ENCODE results near the gene SKP2. TPM values are rescaled to one million over a fixed set of nuclear protein-coding genes. Genes with fewer than 3 reads are reported as not detected.

The SKP2 gene
- total and polyA plus RNA-seq, 2 experiments from 2014 or later, result 64.6 to 103 TPM

GRCh38 chr5:36174119-36174518, 22.2 kb downstream of the SKP2 start:
- TF ChIP-seq, protein P1, sequence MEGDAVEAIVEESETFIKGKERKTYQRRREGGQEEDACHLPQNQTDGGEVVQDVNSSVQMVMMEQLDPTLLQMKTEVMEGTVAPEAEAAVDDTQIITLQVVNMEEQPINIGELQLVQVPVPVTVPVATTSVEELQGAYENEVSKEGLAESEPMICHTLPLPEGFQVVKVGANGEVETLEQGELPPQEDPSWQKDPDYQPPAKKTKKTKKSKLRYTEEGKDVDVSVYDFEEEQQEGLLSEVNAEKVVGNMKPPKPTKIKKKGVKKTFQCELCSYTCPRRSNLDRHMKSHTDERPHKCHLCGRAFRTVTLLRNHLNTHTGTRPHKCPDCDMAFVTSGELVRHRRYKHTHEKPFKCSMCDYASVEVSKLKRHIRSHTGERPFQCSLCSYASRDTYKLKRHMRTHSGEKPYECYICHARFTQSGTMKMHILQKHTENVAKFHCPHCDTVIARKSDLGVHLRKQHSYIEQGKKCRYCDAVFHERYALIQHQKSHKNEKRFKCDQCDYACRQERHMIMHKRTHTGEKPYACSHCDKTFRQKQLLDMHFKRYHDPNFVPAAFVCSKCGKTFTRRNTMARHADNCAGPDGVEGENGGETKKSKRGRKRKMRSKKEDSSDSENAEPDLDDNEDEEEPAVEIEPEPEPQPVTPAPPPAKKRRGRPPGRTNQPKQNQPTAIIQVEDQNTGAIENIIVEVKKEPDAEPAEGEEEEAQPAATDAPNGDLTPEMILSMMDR (IDR thresholded peaks at IDR 0.05; ENCODE audit: poor library complexity), result no peak
- TF ChIP-seq EZH2 (IDR thresholded peaks at IDR 0.05; ENCODE audit: borderline replicate concordance), result no peak
- no peak for TF ChIP-seq EZH2phosphoT487 (IDR thresholded peaks at IDR 0.05; ENCODE audit: low read depth, severe bottlenecking, unreplicated experiment)
- no peak overlapping the region for H2AFZ ChIP-seq
- H3K4me2 ChIP-seq, result no peak overlapping the region
- H3K27me3 ChIP-seq, result no peaks in the 10 kb centered on the region
- H3K4me3 ChIP-seq, result no peak overlapping the region
- no peak overlapping the region for H3K27ac ChIP-seq
- 74% methylated on average over 3 of the region's 3 CpGs for WGBS (ENCODE audit: low lambda C conversion rate, missing lambda C conversion rate)
- no peaks in the 10 kb centered on the region for H4K20me1 ChIP-seq (ENCODE audit: insufficient read depth, poor library complexity, severe bottlenecking)
- no peaks in the 10 kb centered on the region for H3K9me3 ChIP-seq (ENCODE audit: low read depth)
- H3K4me1 ChIP-seq (ENCODE audit: insufficient read depth), result no peaks in the 10 kb centered on the region
- H3K79me2 ChIP-seq, result peaks cover 8% of the 10 kb centered on the region
- H3K36me3 ChIP-seq (replicated peaks; ENCODE audit: insufficient read depth, low read depth), result no peaks in the 10 kb centered on the region
- no peaks in the 10 kb centered on the region for H3K9me2 ChIP-seq (replicated peaks; ENCODE audit: insufficient read depth)
- DNase-seq (ENCODE audit: low spot score), result no peak

DNA sequence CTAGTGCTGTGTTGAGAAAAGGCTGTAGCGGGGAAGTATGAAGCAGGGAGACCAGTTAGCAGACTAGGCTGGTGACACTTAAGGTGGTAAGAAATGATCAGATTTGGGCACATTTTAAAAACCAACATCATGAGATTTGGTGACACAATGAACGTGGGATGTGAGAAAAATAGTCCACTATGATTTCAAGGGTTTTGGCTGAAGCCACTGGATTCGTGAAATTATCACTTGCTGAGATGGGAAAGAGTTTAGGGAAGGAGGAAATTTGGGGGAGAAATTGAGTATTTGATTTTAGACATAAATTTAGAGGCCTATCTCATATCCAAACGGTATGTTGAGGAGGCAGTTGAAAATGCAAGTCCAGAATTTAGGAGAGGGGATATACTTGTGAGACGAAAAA, 23.1 kb downstream of the SKP2 start:
- no peaks in the 10 kb centered on the region for H3K36me3 ChIP-seq (replicated peaks; ENCODE audit: insufficient read depth, low read depth)
- no peaks in the 10 kb centered on the region for H3K27me3 ChIP-seq
- no peaks in the 10 kb centered on the region for H3K9me3 ChIP-seq (ENCODE audit: low read depth)
- no peak for DNase-seq (ENCODE audit: low spot score)
- H3K4me3 ChIP-seq, result no peak overlapping the region
- TF ChIP-seq, protein P1 (IDR thresholded peaks at IDR 0.05; ENCODE audit: poor library complexity), result no peak
- TF ChIP-seq EZH2phosphoT487 (IDR thresholded peaks at IDR 0.05; ENCODE audit: low read depth, severe bottlenecking, unreplicated experiment), result no peak
- no peak for TF ChIP-seq EZH2 (IDR thresholded peaks at IDR 0.05; ENCODE audit: borderline replicate concordance)
- H3K27ac ChIP-seq, result no peak overlapping the region
- H2AFZ ChIP-seq, result no peak overlapping the region
- no peaks in the 10 kb centered on the region for H3K9me2 ChIP-seq (replicated peaks; ENCODE audit: insufficient read depth)
- no peaks in the 10 kb centered on the region for H3K4me1 ChIP-seq (ENCODE audit: insufficient read depth)
- WGBS (ENCODE audit: low lambda C conversion rate, missing lambda C conversion rate), result 95% methylated on average over 5 of the region's 5 CpGs
- H3K4me2 ChIP-seq, result no peak overlapping the region
- no peaks in the 10 kb centered on the region for H4K20me1 ChIP-seq (ENCODE audit: insufficient read depth, poor library complexity, severe bottlenecking)
- peaks cover 4% of the 10 kb centered on the region for H3K79me2 ChIP-seq

DNA sequence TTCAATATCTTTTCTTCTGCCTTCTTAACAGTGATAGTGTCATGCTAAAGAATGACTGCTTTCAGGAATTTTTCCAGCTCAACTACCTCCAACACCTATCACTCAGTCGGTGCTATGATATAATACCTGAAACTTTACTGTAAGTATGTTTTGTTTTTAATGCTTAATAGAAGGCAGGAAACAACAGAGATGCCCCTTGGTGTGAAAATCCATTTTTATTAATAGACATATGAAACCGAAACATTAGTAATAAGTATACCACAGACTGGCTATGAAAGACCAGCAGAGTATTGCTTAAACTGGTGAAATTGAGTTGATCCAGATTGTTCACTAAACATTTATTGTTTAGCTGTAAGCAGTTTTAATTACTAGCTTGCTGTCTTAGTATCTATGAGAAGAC, 25.2 kb downstream of the SKP2 start:
- Histone ChIP-seq H3K79me2 (no peaks in the 10 kb centered on the region), H3K36me3 (replicated peaks; ENCODE audit: insufficient read depth, low read depth) (no peaks in the 10 kb centered on the region), H3K27ac (no peak overlapping the region), H3K4me1 (ENCODE audit: insufficient read depth) (no peaks in the 10 kb centered on the region), H4K20me1 (ENCODE audit: insufficient read depth, poor library complexity, severe bottlenecking) (no peaks in the 10 kb centered on the region), H3K4me2 (no peak overlapping the region), H3K4me3 (no peak overlapping the region), H3K9me3 (ENCODE audit: low read depth) (no peaks in the 10 kb centered on the region), H3K27me3 (no peaks in the 10 kb centered on the region), H3K9me2 (replicated peaks; ENCODE audit: insufficient read depth) (no peaks in the 10 kb centered on the region), H2AFZ (no peak overlapping the region)
- WGBS (ENCODE audit: low lambda C conversion rate, missing lambda C conversion rate), result 94% methylated on average over 2 of the region's 2 CpGs
- TF ChIP-seq, protein P1 (IDR thresholded peaks at IDR 0.05; ENCODE audit: poor library complexity), result no peak
- TF ChIP-seq EZH2phosphoT487 (IDR thresholded peaks at IDR 0.05; ENCODE audit: low read depth, severe bottlenecking, unreplicated experiment) (no peak), EZH2 (IDR thresholded peaks at IDR 0.05; ENCODE audit: borderline replicate concordance) (no peak)
- DNase-seq (ENCODE audit: low spot score), result no peak

Data from hepatocyte (in vitro differentiated cells).